HL-60 (cell line): ENCODE results near the gene ZNF292.
"Not testable (repeated sequence)": the region's sequence is repeated elsewhere in the genome, so short reads cannot be mapped to it uniquely, and the experiment has no call there.

Experiments
- DNase-seq, 2 experiments: peaks; one replicate each; pipeline ENCODE4 v3.0.0-alpha.2; 2010 to 2020; ENCODE audit warnings: low read depth in 1 of 2, low spot score in 1 of 2
- H3K27ac ChIP-seq: fragments of 250-450 bp; sonication (Bioruptor Pico); replicated peaks from 2 replicates; pipeline ENCODE4 v1.5.1; 2020; ENCODE audit warnings: mild to moderate bottlenecking, moderate library complexity
- H3K27me3 ChIP-seq: fragments of 250-450 bp; sonication (Bioruptor Pico); 2 replicates; pipeline ENCODE4 v1.5.1; 2021; ENCODE audit warnings: mild to moderate bottlenecking, moderate library complexity; ENCODE audit not compliant: insufficient read depth, poor library complexity, severe bottlenecking
- H3K4me3 ChIP-seq: replicated peaks from 2 replicates; pipeline ENCODE4 v1.5.1; 2011; ENCODE audit warnings: mild to moderate bottlenecking, control low read depth, low read length; ENCODE audit not compliant: insufficient read depth
- GABPA ChIP-seq: IDR thresholded peaks from 2 replicates; pipeline ENCODE4 v1.6.1; 2012; ENCODE audit warnings: low read depth
- POLR2AphosphoS5 ChIP-seq: IDR thresholded peaks from 2 replicates; pipeline ENCODE4 v1.6.1; 2012; ENCODE audit warnings: low read depth
- SPI1 ChIP-seq: IDR thresholded peaks from 2 replicates; pipeline ENCODE4 v1.6.1; 2012; ENCODE audit warnings: low read depth, mild to moderate bottlenecking, borderline replicate concordance
- TF ChIP-seq, protein P1 (sequence below): IDR thresholded peaks from 2 replicates; pipeline ENCODE4 v1.6.1; 2012; ENCODE audit warnings: low read depth; ENCODE audit not compliant: insufficient replicate concordance
- TF ChIP-seq, protein P2 (sequence below): IDR thresholded peaks from one replicate; pipeline ENCODE4 v1.5.1; 2011; ENCODE audit warnings: low read length, control low read depth, inconsistent platforms; ENCODE audit not compliant: insufficient read depth

ZNF292 gene

DNA sequence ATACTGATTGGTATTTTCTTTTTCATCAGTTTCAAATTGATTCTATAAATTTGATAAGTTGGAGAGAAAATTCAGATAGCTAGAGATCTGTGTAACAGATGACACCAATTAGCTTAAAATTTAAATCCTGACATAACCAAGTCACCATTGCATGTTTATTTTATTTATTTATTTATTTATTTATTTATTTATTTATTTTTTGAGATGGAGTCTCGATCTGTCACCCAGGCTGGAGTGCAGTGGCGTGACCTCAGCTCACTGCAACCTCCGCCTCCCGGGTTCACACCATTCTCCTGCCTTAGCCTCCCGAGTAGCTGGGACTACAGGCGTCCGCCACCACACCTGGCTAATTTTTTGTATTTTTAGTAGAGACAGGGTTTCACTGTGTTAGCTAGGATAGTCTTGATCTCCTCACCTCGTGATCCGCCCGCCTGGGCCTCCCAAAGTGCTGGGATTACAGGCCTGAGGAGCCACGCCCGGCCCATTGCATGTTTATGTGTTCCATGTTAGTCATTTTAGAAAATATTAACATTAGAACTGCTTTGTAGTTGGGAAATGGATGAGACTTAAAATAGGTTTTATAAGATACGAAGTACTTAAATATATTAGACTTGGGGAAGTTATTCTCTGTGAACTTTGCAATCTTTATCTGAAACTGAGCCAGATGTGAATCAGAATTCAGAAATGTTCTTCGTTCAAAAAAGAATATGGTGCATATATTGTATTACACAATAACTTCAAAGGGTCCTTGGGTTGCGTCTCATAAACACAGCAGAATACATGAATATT lies 42.9 kb downstream of the ZNF292 start:
- DNase-seq, H3K27ac ChIP-seq, H3K4me3 ChIP-seq, H3K27me3 ChIP-seq: not testable (repeated sequence)

DNA sequence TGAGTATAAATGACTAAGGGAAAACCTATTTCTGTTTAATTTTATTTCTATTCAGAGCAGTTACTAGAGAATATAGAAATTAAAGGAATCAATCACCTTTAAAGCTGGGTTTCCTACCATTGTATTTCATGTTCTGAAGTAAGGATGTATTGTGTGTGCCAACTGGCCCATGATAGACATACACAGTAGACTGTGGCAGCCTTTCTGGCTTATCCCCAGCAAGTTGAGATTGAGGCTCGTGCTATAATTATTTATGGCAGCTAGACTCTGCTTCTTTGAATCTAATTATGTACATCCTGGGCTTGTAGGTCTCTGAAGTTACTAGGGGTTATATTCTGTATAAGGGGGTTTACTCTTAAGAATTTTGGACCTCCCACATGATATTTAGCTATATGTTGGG lies 44.4 kb downstream of the ZNF292 start:
- TF ChIP-seq SPI1 (no peak), GABPA (no peak), POLR2AphosphoS5 (no peak)
- TF ChIP-seq, protein P1, sequence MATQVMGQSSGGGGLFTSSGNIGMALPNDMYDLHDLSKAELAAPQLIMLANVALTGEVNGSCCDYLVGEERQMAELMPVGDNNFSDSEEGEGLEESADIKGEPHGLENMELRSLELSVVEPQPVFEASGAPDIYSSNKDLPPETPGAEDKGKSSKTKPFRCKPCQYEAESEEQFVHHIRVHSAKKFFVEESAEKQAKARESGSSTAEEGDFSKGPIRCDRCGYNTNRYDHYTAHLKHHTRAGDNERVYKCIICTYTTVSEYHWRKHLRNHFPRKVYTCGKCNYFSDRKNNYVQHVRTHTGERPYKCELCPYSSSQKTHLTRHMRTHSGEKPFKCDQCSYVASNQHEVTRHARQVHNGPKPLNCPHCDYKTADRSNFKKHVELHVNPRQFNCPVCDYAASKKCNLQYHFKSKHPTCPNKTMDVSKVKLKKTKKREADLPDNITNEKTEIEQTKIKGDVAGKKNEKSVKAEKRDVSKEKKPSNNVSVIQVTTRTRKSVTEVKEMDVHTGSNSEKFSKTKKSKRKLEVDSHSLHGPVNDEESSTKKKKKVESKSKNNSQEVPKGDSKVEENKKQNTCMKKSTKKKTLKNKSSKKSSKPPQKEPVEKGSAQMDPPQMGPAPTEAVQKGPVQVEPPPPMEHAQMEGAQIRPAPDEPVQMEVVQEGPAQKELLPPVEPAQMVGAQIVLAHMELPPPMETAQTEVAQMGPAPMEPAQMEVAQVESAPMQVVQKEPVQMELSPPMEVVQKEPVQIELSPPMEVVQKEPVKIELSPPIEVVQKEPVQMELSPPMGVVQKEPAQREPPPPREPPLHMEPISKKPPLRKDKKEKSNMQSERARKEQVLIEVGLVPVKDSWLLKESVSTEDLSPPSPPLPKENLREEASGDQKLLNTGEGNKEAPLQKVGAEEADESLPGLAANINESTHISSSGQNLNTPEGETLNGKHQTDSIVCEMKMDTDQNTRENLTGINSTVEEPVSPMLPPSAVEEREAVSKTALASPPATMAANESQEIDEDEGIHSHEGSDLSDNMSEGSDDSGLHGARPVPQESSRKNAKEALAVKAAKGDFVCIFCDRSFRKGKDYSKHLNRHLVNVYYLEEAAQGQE: no peak
- Histone ChIP-seq H3K27me3 (no peaks in the 10 kb centered on the region), H3K27ac (no peak overlapping the region; the same call in 1 of the 2 replicates), H3K4me3 (no peak overlapping the region)
- no peak for DNase-seq

DNA sequence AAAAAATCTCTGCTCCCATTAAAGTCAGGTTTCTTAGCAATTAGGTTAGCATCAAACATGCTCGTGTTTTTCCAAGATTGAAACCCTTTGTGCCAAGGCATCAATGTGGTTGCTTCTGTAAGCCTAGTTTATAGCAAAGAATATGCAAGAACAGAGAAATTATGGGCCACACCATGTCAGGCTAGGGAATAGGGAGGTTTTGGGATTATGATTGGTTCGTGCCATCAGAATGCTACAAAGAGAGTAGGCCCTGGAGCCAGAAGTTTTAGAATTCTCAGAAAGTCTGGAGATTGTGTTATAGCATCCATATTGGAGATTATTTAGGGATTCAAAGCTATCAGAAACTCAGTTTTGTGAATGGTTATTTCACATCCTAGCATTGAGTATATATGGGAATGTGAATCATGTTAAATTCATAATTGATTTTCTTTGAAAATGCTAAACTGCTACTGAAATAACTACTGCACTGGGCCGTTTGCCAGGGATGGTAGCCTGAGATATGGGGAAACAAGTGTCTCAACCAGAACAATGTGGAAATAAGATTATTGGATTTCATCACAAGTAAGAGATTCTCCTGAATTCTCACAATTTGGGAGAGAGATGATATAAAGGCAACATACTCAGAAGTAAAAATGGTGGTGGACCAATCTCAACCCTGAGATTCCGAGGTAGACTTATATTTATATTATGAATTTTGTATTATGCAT lies 45.3 kb downstream of the ZNF292 start:
- DNase-seq: peak in 1 of 2 experiments; percentile 61
- no peak for TF ChIP-seq GABPA
- TF ChIP-seq, protein P1: no peak
- no peak for TF ChIP-seq SPI1
- TF ChIP-seq POLR2AphosphoS5: no peak
- TF ChIP-seq, protein P2, sequence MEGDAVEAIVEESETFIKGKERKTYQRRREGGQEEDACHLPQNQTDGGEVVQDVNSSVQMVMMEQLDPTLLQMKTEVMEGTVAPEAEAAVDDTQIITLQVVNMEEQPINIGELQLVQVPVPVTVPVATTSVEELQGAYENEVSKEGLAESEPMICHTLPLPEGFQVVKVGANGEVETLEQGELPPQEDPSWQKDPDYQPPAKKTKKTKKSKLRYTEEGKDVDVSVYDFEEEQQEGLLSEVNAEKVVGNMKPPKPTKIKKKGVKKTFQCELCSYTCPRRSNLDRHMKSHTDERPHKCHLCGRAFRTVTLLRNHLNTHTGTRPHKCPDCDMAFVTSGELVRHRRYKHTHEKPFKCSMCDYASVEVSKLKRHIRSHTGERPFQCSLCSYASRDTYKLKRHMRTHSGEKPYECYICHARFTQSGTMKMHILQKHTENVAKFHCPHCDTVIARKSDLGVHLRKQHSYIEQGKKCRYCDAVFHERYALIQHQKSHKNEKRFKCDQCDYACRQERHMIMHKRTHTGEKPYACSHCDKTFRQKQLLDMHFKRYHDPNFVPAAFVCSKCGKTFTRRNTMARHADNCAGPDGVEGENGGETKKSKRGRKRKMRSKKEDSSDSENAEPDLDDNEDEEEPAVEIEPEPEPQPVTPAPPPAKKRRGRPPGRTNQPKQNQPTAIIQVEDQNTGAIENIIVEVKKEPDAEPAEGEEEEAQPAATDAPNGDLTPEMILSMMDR: no peak

DNA sequence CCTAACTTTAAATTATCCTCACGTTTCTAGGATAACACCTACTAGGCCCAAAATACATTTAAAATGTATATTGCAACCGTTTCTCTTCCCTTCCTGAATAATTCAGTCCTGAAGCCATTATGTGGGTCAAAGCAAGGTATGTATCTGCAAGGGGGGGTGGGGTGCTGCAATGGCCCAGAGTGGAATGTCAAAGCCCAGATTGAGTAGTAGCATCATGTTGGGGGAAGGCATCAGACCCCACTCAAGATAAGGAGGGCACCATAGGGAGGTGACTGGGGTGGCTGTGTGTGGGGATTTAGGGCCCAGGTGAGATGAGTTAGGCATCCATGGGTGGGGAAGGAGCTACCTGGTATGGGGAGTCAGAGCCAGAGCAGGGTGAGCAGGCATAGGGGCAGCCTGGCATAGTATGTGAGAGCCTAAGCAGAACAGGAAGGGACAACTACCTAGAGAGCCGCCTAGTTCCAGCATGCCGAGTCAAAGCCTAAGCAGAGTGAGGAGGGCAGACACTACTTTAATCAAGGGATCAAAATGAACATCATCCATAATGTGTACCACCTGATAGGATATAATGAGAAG lies 48.2 kb downstream of the ZNF292 start:
- Histone ChIP-seq H3K4me3 (no peak overlapping the region), H3K27me3 (no peaks in the 10 kb centered on the region), H3K27ac (no peak overlapping the region)
- TF ChIP-seq SPI1 (no peak), GABPA (no peak), POLR2AphosphoS5 (no peak)
- TF ChIP-seq, protein P2: no peak
- TF ChIP-seq, protein P1: no peak
- DNase-seq: no peak

More for the DNA sequence above, 45.3 kb downstream of the ZNF292 start:
- Histone ChIP-seq H3K27ac (no peak overlapping the region; the same call in 1 of the 2 replicates), H3K4me3 (no peak overlapping the region), H3K27me3 (no peaks in the 10 kb centered on the region)
